ENCODE measurements around the gene CD40. TPM values are rescaled to one million over a fixed set of nuclear protein-coding genes. Genes with fewer than 3 reads are reported as not detected.

CD40 gene
- total and polyA plus RNA-seq, 2 of the 8 experiments (the other 6 are each of a cell fraction or from before 2014, with no cell fraction given), result 14.5 to 18.8 TPM

DNA sequence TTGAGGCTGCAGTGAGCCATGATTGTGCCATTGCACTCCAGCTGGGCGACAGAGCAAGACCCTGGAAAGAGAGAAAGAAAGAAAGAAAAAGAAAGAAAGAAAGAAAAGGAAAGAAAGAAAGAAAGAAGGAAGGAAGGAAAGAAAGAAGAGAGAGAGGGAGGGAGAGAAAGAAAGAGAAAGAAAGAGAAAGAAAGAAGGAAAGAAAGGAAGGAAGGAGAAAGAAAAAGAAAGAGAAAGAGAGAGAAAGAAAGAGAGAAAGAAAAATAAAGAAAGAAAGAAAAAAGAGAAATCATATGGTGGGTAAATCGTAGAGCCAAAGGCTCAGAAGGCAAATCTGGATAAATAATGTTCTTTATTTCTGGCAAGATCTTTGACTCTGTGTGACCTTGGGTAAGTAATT lies 53.4 kb downstream of the CD40 start (continued):
- no peak for TF ChIP-seq SIX5 (IDR thresholded peaks at IDR 0.05; ENCODE audit: low read depth, low read length)

All from H1 (cell line).